Calu3 (cell line): Measurements from ENCODE around the gene ANGPTL4. TPM values are rescaled to one million over a fixed set of nuclear protein-coding genes. Genes with fewer than 3 reads are reported as not detected.

Source experiments
- BruUV-seq: library from RNA; stranded (reverse); fragments of 400-500 nt; replicated peaks from 2 replicates; lab custom pipeline; 2021; lab: Mats Ljungman, UMichigan
- CTCF ChIA-PET: fragments of 300-600 bp; sonication (Branson Sonifier 250); formaldehyde crosslinking; loops from one replicate; lab custom pipeline; 2022; ENCODE audit warnings: antibody characterized with exemption; lab: Charles Lee
- DNase-seq: peaks from one replicate; pipeline ENCODE4 v3.0.0; 2022
- H3K27ac Mint-ChIP-seq: one replicate; pipeline ENCODE4 v1.8.0; 2022; ENCODE audit warnings: mixed read lengths; ENCODE audit not compliant: unreplicated experiment
- H3K27me3 Mint-ChIP-seq: one replicate; pipeline ENCODE4 v1.8.0; 2022; ENCODE audit warnings: mixed read lengths; ENCODE audit not compliant: unreplicated experiment
- H3K36me3 Mint-ChIP-seq: one replicate; pipeline ENCODE4 v1.8.0; 2022; ENCODE audit warnings: mild to moderate bottlenecking, moderate library complexity, mixed read lengths; ENCODE audit not compliant: insufficient read depth, unreplicated experiment
- H3K4me1 Mint-ChIP-seq: one replicate; pipeline ENCODE4 v1.8.0; 2022; ENCODE audit warnings: mild to moderate bottlenecking, low read depth, mixed read lengths; ENCODE audit not compliant: unreplicated experiment
- H3K4me3 Mint-ChIP-seq: one replicate; pipeline ENCODE4 v1.8.0; 2022; ENCODE audit warnings: mild to moderate bottlenecking, low read depth, moderate library complexity, mixed read lengths; ENCODE audit not compliant: unreplicated experiment
- H3K9me3 Mint-ChIP-seq: one replicate; pipeline ENCODE4 v1.8.0; 2022; ENCODE audit warnings: low read depth, mixed read lengths; ENCODE audit not compliant: unreplicated experiment
- intact Hi-C: fragments of 100-400 bp; cut with micrococcal nuclease; formaldehyde crosslinking; loops from one replicate; pipeline ENCODE4 v1.10.0; 2022; ENCODE audit not compliant: unreplicated experiment
- total RNA-seq: library from RNA; stranded (reverse); gene quantifications from 2 replicates; pipeline ENCODE4 v1.2.3, GENCODE V29; 2022
- TF ChIP-seq, protein P1 (sequence below): fragments of 200-600 bp; IDR thresholded peaks from one replicate; pipeline ENCODE4 v1.8.0; 2022; ENCODE audit warnings: antibody characterized with exemption; ENCODE audit not compliant: unreplicated experiment

ANGPTL4 gene
- total RNA-seq, 1 experiment from 2014 or later: 0.97 TPM

DNA sequence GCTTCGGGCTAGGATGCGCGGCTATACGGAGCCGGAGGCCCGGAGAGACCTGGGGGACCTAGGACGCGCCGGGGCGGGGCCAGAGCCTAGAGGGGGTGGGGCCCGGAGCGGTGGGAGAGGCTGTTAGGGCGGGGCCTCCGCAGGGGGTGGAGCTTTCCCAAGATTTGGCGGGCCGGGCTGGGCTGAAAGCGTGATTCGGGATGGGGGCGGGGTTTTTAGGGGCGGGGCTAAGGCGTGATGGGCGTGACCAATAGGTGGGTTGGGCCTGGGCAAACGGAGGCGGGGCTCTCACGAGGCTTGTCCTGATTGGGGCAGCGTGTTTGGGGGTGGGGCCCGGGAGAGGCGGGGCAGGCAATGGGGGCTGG lies 26.6 kb downstream of the ANGPTL4 start:
- DNase-seq: peak; percentile 92
- CTCF ChIA-PET: interaction anchor here (0.6 to 1.5 kb wide), 5 partner anchors 22 to 172 kb away, joined by 3 to 7 read pairs (median 4); partner anchors contain the start of gene MARCHF2
- peaks cover 31% of the 10 kb centered on the region for H3K36me3 Mint-ChIP-seq
- H3K4me1 Mint-ChIP-seq: peaks cover 4% of the 10 kb centered on the region
- peak overlapping the region; percentile 77 for H3K4me3 Mint-ChIP-seq
- H3K9me3 Mint-ChIP-seq: no peaks in the 10 kb centered on the region
- no peaks in the 10 kb centered on the region for H3K27me3 Mint-ChIP-seq
- no TSS peak for BruUV-seq
- H3K27ac Mint-ChIP-seq: peak overlapping the region; percentile 95
- TF ChIP-seq, protein P1, sequence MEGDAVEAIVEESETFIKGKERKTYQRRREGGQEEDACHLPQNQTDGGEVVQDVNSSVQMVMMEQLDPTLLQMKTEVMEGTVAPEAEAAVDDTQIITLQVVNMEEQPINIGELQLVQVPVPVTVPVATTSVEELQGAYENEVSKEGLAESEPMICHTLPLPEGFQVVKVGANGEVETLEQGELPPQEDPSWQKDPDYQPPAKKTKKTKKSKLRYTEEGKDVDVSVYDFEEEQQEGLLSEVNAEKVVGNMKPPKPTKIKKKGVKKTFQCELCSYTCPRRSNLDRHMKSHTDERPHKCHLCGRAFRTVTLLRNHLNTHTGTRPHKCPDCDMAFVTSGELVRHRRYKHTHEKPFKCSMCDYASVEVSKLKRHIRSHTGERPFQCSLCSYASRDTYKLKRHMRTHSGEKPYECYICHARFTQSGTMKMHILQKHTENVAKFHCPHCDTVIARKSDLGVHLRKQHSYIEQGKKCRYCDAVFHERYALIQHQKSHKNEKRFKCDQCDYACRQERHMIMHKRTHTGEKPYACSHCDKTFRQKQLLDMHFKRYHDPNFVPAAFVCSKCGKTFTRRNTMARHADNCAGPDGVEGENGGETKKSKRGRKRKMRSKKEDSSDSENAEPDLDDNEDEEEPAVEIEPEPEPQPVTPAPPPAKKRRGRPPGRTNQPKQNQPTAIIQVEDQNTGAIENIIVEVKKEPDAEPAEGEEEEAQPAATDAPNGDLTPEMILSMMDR: no peak
- intact Hi-C loops: no loop called here

DNA sequence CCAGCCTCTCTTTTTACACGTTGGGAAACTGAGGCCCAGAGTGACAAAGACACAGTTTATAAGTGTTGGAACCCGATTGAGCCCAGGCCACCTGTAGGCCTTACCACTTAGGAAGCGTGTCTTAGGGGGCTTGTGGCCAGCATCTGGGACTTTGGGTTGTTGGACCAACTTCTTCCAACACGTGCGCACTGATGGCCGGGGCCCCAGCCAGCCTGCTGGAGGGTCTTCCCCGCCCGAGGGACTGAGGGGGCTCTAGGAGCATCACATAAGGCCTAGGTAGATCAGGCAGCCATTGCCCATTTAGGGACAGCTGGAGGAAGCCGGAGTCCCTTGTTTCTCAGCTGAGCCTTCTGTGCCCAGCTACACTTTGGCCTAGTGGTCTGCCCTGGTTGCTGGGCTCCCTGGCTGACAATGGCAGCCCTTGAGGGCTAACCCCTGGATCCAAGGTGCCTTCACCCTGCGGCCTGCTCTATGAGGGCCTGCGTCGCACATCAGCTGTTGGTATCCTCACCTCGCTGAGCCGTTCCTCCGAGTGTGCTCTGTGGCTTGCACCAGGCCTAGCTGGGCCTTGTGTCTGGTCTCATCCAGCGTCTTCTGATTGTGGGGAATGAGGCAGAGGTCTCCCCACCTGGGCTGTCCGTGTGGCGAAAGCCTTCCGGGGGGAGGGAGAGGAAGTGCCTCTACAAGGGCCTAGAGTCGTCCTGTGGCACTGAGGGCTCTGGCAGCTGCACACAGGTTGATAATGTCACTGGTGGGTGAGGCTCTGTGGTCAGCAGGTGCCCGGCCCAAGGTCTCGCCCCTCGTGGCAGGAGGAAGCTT lies 27.5 kb downstream of the ANGPTL4 start:
- Mint-ChIP-seq H3K27ac (no peak overlapping the region), H3K4me3 (peak overlapping the region; percentile 77), H3K27me3 (no peaks in the 10 kb centered on the region), H3K36me3 (peaks cover 31% of the 10 kb centered on the region), H3K9me3 (no peaks in the 10 kb centered on the region), H3K4me1 (no peaks in the 10 kb centered on the region)
- CTCF ChIA-PET: interaction anchor here (0.6 to 1.5 kb wide), 2 partner anchors 22 to 31 kb away, joined by 3 to 4 read pairs; partner anchors contain the start of gene MARCHF2
- no TSS peak for BruUV-seq
- DNase-seq: no peak
- TF ChIP-seq, protein P1: no peak
- intact Hi-C loops: no loop called here

DNA sequence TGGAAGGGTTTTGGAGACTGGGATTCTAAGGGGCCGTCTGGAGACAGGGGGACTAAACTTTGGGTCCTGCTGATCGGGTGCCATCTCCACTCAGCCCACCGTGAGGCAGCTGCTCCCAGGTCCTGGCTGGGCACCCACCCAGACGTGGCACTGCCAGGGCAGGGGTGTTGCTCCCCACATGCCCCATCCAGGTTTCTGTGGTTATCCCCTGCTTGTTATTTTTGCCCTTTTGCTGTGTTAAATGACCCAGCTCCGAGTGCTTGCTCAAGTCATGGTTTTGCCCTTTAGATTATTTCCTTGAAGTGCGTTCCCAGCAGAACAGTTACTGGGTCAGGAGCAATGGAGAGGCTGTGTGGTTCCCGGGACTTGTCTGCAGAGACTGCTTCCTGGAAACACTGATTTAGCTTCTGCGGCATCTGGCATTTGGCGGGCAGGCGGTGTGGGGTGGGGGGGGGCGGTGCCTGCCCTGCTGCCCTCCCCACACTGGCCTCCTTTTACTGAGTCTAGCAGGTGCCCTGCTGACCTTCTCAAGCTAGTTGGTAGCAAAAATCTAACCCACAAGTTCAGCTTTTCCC lies 28.1 kb downstream of the ANGPTL4 start:
- DNase-seq: no peak
- CTCF ChIA-PET: interaction anchor here (0.6 to 0.7 kb wide), 2 partner anchors 12 to 35 kb away, joined by 3 to 5 read pairs; no protein-coding TSS in a partner anchor
- no peak overlapping the region for H3K27ac Mint-ChIP-seq
- H3K4me1 Mint-ChIP-seq: peaks cover 4% of the 10 kb centered on the region
- H3K36me3 Mint-ChIP-seq: peaks cover 31% of the 10 kb centered on the region
- no TSS peak for BruUV-seq
- no peaks in the 10 kb centered on the region for H3K27me3 Mint-ChIP-seq
- TF ChIP-seq, protein P1: no peak
- no peak overlapping the region for H3K4me3 Mint-ChIP-seq
- no peaks in the 10 kb centered on the region for H3K9me3 Mint-ChIP-seq
- intact Hi-C loops: no loop called here

DNA sequence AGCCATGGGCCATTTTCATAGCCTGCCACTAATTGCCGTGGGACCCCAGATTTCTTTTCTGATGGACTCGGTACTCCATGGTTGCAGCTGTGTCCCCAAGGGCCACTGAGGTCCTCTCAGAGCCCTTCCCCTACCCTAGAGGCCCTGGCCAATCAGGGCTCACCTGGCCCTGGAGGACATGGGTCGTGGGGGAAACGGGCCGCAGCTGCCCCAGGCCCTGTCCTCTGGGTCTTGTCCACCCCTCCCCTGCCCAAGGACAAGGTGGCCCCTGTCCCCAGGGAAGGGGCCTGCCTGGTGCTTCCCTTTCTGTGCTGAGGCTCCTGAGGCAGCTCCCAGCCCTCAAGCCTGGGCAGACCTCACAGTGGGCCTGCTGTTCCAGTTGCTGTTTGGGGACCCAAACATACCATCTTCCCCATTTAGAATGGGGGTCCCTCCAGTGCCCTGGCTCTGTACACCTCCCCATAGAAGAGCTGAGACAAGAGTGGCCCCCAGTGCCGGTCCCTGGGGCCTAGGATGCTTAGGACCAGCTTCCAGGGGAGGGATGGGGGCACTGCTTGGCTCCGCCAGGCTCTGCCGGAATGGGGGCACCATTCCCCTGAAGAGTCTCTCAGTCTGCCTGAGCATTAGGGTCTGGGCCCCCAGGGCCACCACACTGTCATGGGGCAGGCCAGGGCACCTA lies 29.4 kb downstream of the ANGPTL4 start:
- no peak for DNase-seq
- Mint-ChIP-seq H3K27ac (no peak overlapping the region), H3K4me1 (peaks cover 7% of the 10 kb centered on the region), H3K27me3 (no peaks in the 10 kb centered on the region), H3K36me3 (peaks cover 26% of the 10 kb centered on the region), H3K4me3 (no peak overlapping the region), H3K9me3 (no peaks in the 10 kb centered on the region)
- CTCF ChIA-PET: no interaction called here
- intact Hi-C loops: no loop called here
- BruUV-seq: no TSS peak
- TF ChIP-seq, protein P1: no peak
